ENCODE results near the gene NOX5.

DNA sequence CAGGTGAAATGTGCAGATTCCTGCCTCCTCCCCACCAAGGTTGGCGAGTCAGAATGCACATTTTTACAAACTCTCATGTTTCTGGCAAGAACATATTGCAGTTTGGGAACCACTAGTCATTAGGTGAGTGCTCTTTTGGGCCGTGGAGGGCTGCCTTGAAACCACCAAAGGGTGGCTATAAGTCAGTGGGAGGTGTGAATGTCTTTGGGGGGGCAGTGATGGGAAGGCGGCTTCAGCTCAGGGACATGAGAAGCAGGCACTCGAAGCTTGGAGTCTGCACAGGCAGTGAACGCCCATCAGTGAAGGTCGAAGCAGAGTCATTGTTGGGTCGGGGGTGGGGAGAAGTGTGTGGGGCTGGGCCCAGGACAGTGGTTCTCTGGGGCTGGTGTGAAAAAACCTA lies 1.1 kb downstream of the NOX5 start:
- TF ChIP-seq, protein P1, sequence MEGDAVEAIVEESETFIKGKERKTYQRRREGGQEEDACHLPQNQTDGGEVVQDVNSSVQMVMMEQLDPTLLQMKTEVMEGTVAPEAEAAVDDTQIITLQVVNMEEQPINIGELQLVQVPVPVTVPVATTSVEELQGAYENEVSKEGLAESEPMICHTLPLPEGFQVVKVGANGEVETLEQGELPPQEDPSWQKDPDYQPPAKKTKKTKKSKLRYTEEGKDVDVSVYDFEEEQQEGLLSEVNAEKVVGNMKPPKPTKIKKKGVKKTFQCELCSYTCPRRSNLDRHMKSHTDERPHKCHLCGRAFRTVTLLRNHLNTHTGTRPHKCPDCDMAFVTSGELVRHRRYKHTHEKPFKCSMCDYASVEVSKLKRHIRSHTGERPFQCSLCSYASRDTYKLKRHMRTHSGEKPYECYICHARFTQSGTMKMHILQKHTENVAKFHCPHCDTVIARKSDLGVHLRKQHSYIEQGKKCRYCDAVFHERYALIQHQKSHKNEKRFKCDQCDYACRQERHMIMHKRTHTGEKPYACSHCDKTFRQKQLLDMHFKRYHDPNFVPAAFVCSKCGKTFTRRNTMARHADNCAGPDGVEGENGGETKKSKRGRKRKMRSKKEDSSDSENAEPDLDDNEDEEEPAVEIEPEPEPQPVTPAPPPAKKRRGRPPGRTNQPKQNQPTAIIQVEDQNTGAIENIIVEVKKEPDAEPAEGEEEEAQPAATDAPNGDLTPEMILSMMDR (IDR thresholded peaks at IDR 0.05): no peak
- no peak for TF ChIP-seq POLR2A (IDR thresholded peaks at IDR 0.05; ENCODE audit: low read length)
- no peak for TF ChIP-seq JUNB (IDR thresholded peaks at IDR 0.05)
- TF ChIP-seq NR3C1 (IDR thresholded peaks at IDR 0.05): no peak
- TF ChIP-seq RNF2 (IDR thresholded peaks at IDR 0.05; ENCODE audit: borderline replicate concordance, low read depth): no peak
- no peak for TF ChIP-seq CHD2 (IDR thresholded peaks at IDR 0.05; ENCODE audit: low read length, partially characterized antibody)
- TF ChIP-seq, protein P2, sequence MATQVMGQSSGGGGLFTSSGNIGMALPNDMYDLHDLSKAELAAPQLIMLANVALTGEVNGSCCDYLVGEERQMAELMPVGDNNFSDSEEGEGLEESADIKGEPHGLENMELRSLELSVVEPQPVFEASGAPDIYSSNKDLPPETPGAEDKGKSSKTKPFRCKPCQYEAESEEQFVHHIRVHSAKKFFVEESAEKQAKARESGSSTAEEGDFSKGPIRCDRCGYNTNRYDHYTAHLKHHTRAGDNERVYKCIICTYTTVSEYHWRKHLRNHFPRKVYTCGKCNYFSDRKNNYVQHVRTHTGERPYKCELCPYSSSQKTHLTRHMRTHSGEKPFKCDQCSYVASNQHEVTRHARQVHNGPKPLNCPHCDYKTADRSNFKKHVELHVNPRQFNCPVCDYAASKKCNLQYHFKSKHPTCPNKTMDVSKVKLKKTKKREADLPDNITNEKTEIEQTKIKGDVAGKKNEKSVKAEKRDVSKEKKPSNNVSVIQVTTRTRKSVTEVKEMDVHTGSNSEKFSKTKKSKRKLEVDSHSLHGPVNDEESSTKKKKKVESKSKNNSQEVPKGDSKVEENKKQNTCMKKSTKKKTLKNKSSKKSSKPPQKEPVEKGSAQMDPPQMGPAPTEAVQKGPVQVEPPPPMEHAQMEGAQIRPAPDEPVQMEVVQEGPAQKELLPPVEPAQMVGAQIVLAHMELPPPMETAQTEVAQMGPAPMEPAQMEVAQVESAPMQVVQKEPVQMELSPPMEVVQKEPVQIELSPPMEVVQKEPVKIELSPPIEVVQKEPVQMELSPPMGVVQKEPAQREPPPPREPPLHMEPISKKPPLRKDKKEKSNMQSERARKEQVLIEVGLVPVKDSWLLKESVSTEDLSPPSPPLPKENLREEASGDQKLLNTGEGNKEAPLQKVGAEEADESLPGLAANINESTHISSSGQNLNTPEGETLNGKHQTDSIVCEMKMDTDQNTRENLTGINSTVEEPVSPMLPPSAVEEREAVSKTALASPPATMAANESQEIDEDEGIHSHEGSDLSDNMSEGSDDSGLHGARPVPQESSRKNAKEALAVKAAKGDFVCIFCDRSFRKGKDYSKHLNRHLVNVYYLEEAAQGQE (IDR thresholded peaks at IDR 0.05): no peak
- TF ChIP-seq, protein P3, sequence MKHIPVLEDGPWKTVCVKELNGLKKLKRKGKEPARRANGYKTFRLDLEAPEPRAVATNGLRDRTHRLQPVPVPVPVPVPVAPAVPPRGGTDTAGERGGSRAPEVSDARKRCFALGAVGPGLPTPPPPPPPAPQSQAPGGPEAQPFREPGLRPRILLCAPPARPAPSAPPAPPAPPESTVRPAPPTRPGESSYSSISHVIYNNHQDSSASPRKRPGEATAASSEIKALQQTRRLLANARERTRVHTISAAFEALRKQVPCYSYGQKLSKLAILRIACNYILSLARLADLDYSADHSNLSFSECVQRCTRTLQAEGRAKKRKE (CRISPR knock-in tag; IDR thresholded peaks at IDR 0.05; ENCODE audit: low read depth): no peak
- TF ChIP-seq RCOR1 (IDR thresholded peaks at IDR 0.05; ENCODE audit: low read depth, low read length): no peak

Data from A549 (cell line).